ENCODE results near the gene SEMA6B.
A peak's percentile ranks its signal among the peaks of the same experiment; 100 is the strongest.
"Not testable (repeated sequence)": the region's sequence is repeated elsewhere in the genome, so short reads cannot be mapped to it uniquely, and the experiment has no call there.

The SEMA6B gene

GRCh38 chr19:4543842-4544647 lies 15.4 kb downstream of the SEMA6B start:
- no peak for DNase-seq

DNA sequence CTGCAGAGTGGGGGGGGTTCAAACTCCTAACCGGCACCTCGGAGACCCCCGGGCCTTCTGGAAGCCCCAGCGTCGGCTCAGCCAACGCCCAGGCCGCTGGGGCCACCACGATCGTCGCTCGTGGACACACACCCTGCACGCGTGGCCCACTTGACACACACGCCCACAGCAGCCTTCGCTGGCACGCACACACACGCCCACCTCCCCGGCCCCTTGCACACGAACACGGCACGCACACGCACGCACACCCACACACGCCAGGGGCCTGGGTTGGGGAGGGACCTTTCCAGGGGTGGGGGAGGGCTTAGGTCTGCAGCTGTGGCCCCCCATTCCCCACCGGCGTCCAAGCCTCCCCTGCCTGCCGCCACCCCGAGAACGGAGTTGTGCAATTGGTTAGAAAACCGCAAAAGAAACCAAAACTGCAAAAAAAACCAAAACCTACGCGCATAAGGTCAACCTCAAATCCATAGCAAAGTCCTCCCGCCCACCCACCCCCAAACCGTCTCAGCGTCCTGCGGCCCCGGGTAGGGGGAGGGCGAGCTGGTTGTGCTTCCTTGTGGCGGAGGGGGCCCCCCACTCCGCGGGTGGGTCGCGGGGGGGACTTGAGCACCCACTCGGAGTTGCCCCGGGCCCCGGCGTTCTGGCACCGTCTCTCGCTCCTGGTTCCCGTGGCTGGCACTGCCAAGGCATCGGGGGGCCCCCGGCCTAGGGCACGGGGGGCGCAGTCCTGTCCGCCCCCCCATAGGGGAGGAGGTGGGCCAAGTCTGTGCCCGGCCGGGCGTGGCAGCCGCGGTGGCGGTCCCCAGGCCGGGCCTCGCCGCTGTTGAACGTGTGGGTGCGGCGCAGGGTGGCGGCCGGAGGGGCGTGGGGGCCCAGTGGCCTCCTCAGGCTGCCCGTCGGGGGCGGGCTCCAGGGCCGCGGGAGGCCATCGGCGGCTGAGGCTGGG lies 16.3 kb downstream of the SEMA6B start:
- no peak for DNase-seq

- not testable (repeated sequence) for DNase-seq
These were observed 17.7 kb downstream of the SEMA6B start for GRCh38 chr19:4541806-4542145.

DNA sequence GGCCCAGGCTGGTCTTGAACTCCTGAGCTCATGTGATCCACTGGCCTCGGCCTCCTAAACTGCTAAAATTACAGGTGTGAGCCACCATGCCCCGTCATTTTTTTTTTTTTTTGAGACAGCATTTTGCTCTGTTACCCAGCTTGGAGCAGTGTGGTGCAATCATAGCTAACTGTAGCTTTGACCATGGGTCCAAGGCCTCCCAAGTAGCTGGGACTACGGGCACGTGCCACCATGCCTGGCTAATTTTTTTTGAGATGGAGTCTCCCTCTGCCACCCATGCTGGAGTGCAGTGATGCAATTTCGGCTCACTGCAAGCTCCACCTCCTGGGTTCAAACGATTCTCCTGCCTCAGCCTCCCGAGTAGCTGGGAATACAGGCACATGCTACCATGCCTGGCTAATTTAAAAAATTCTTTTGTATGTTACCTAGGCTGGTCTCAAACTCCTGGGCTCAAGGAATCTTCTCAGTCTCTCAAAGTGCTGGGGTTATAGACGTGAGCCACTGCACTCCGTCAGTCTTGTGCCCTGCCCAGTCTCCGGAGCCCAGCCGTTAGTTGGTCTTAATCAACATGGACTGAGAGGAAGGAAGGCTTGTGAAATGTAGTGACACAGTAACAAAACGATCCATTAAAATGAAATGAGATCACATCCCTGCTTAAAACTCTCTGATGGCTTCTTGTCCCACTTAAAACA lies 18.2 kb downstream of the SEMA6B start:
- DNase-seq, result no peak

DNA sequence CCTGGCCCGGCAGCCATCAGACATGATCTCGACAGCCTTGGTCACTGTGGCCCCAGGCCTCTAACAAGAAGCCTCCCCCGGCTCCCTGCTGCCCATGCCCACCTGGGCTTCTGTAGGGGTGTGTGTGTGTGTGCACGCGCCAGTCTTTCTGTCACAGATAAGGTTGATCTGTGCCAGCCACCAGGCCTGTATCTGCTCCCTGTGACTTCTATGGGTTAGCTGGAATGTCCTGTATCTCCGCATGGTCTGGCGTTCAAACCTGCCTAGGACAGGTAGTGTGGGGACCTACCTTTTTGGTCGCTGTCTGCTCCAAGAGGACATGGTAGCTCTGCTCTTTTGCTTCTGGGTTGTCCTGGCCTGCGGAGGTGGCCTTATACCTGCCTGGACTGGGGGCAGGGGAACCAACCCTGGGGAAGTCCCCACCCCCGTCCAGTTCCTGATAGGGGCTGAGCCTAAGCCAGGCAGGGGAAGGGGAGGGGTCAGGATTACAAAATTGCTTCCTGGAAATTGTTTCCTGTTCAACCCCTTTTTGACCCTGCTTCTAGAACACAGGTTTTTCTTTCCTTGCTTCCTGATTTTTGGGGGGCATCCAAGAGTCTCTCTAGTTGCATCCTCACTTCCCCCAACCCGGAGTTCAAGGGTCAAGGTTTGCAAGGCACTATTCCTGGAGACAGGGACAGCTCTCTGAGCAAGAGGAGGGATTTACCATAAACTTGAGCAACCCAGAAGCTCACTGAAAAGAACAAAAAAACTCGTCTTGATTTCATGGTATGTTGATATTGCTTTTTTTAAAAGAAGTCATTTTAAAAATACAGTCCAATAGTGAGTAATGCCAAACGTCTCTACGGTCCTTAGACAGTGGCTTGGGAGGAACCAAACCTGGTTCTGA lies 19.5 kb downstream of the SEMA6B start, which contains the start of gene LRG1:
TSS of gene LRG1 (minus strand) at position 344 of the 889 bp plus-strand sequence. CDS start at position 321, 23 bp downstream.
- no peak for DNase-seq

DNA sequence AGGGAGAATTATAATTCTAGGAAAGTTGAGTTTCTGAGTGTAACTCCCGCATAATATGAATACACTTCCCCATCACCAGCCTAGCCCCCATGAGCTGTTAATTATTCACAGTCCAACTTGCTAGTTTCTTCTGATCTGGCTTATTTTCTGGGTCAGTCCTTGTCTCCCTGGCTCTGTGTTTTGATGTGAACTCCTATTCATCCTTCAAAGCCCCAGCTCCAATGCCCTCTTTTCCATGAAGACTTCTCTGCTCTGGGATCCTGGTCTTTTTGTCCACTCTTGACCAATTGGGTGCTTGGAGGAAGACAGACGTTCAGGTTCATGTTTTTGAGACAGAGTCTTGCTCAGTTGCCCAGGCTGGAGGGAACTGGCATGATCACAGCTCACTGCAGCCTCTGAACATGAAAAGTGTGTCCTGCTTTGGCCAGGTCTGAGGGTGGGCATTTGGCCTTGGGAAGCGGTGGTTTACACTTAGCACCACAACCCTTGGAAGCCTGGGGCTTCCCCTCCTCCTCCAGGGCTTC lies 20.3 kb downstream of the SEMA6B start:
- DNase-seq, result no peak

DNA sequence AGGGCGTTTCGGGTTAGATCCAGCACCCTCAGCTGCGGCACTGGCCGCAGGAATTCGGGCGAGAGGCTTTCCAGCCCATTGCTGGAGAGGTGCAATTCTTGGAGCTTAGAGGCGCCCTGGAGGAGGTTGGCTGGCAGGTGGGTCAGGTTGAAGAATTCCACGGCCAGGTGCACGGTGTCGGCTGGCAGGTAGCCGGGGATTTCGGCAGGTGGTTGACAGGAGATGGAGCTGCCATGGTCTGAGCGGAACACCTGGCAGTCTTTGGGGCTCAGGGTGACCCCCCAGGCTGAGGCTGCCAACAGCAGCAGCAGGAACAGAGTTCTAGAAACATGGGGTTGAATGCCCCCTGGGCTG lies 20.9 kb downstream of the SEMA6B start:
- DNase-seq, result no peak

- no peak for DNase-seq
These were observed 21.4 kb downstream of the SEMA6B start for GRCh38 chr19:4537953-4538600.

DNA sequence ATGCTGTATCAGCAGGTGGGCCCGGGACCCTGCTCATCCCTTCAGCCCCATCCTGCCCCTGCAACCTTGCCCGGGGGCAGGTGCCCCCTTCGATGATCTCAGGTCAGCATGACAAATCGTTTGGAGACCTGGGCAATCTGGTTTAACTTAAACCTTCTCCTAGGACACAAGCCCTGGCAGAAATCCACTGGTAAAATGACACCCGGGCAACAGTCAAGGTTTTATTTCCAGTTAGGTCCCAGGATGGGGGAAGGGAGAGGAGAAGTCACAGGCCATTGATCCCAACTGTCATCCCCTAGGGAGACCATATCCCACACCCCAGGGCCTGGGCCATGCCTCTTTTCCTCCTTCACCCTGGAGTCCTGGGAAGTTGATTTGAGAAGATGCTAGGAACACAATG lies 22.7 kb downstream of the SEMA6B start:
- DNase-seq, result no peak

- DNase-seq, result peak; percentile 75
These were observed 24.4 kb downstream of the SEMA6B start, which contains the start of gene PLIN5 for GRCh38 chr19:4534836-4535658. Gene PLIN5 (minus strand): TSS chr19:4535224. CDS start chr19:4534074, 1,150 bp downstream.

GRCh38 chr19:4533835-4534424 lies 25.6 kb downstream of the SEMA6B start:
- no peak for DNase-seq

DNA sequence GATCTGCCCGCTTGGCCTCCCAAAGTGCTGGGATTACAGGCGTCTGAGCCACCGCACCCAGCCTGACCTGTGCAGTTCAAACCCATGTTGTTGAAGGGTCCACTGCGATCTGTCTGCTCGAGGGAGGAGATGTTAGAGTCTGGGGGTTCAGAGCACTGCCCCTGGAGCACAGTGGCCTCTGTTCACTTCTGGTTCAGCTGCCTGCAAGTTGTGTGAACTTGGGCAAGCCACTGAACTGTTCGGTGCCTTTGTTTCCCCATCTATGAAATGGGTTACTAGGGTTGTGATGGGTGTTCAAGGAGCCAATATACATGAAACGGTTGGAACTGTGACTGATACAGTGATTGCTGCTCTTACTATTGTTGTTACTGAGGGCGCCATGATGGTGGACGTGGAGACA lies 26.1 kb downstream of the SEMA6B start:
- DNase-seq, result no peak

DNA sequence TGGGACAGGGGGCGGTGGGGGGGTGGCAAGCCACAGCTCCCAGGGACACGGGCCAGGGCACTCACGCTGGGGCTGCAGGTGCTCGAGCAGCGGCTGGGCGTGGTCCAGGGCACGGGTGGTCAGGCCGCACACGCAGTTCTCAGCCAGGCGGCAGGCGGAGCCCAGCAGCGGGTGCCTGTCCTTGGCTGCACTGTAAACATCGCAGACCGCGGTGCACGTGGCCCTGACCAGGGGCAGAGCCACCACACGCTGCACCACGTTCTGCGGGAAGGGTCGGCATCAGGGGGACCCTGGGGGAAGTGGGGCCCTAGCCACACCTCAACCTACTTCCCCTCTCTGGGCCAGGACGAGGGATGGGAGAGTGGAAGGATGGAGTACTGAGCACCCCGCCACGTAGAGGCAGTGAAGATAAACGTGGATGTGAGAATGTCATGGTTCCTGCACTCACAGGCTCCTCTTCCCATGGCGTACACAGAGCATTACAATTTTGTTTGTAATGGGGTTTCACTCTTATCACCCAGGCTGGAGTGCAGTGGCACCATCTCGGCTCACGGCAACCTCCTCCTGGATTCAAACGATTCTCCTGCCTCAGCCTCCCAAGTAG lies 27.8 kb downstream of the SEMA6B start:
- DNase-seq, result no peak

DNA sequence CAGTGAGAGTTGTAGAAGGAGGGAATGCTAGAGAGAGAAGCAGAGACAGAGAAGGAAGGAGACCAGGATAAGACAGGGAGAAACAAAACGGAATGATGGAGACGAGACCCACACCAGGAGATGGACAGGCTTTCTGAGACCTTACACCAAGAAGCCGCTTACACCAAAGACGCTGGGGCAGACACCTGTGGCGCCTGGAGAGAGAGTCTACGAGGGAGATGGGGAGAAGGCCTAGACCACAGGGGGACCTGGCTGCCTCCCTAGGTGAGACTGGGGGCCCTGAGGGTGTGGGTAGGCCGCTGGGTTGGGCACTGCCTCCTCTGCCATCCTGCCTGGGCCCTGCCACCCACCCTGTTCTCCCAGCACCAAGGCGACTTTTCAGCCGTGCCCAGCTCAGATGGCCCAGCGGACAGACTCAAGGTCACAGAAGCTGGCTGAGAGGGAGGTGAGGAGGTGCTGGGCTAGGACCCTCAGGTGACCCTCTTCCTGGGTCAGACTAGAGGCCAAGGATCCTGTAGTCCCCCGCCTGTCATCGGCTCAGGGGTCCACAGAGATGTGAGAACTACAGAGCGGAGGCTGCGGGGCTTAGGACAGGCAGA lies 29.5 kb downstream of the SEMA6B start:
- DNase-seq, result no peak

DNA sequence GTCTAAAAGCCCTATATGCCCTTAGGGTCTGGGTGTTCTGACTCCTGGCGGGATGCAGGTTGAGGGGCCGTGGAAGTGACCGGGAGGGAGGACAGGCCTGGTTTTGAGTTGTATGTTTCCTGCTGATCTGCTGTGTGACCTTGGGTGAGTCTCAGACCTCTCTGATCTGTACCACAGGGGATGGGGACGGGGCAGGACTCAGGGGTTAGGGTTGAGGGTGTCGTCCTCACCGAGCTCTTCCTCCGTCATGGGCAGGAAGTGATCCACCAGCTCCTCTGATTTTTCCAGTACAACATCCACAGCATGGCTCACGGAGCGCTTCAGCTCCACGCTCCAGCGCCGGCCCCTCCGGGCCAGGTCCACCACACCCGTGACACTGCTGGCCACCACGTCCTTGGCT lies 30.6 kb downstream of the SEMA6B start:
- DNase-seq, result no peak

DNA sequence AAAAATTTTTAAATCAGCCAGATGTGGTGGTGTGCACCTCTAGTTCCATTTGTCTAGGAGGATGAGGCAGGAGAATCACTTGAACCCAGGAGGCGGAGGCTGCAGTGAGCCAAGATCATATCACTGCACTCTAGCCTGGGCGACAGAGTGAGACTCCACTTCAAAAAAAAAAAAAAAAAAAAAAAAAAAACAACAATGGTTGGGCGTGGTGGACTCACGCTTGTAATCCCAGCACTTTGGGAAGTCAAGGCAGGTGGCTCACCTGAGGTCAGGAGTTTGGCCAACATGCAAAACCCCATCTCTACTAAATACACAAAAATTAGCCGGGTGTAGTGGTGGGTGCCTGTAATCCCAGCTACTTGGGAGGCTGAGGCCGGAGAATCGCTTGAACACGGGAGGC lies 32.1 kb downstream of the SEMA6B start:
- DNase-seq, result not testable (repeated sequence)

DNA sequence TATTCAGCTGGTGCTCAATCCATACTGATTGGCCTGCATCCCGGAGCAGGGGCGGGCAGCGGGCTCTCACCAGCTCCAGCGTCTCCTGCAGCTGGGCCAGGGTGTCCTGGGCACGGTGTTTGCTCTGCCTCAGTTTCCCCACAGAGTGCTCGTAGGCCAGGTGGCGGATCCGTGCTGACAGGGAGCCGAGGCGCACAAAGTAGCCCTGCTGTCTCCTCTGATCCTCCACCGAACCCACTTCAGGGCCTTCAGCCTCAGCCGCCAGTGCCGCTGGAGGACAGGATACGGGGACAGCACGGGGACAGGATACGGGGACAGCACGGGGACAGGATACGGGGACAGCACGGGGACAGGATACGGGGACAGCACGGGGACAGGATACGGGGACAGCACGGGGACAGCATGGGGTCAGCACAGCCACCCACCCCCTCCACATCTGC lies 33.9 kb downstream of the SEMA6B start:
- no peak for DNase-seq

- peak; percentile 82 for DNase-seq
These were observed 34.5 kb downstream of the SEMA6B start for GRCh38 chr19:4524808-4525562.

All from activated CD8-positive, alpha-beta memory T cell treated with anti-CD3 and anti-CD28 coated beads for 24 hours (primary cell).